ENCODE data around the gene PI16. TPM values are rescaled to one million over a fixed set of nuclear protein-coding genes. Genes with fewer than 3 reads are reported as not detected.
"Not testable (repeated sequence)": the region's sequence is repeated elsewhere in the genome, so short reads cannot be mapped to it uniquely, and the experiment has no call there.

The PI16 gene
- total RNA-seq, 1 experiment from 2014 or later = 0.17 TPM

GRCh38 chr6:36938536-36938935 lies 16.0 kb upstream of the PI16 start:
- POLR2A ChIA-PET = no interaction called here
- Mint-ChIP-seq H3K27me3 (ENCODE audit: low read depth) (peaks cover 8% of the 10 kb centered on the region; the same call in 1 of the 2 replicates), H3K4me3 (no peak overlapping the region), H3K4me1 (no peaks in the 10 kb centered on the region), H3K9me3 (peaks cover 17% of the 10 kb centered on the region), H3K27ac (no peak overlapping the region), H3K36me3 (peaks cover 4% of the 10 kb centered on the region)
- CTCF ChIA-PET = interaction anchor here (0.6 kb wide), 1 partner anchor 173 kb away, joined by 3 read pairs; no protein-coding TSS in a partner anchor
- no peak for DNase-seq (ENCODE audit: low spot score)
- TF ChIP-seq CREM (CRISPR knock-in tag; IDR thresholded peaks at IDR 0.05) = no peak
- no peak for TF ChIP-seq MXD4 (CRISPR knock-in tag; IDR thresholded peaks at IDR 0.05; ENCODE audit: borderline replicate concordance)
- TF ChIP-seq FOXK1 (CRISPR knock-in tag; IDR thresholded peaks at IDR 0.05) = no peak
- no peak for ATAC-seq

- H3K4me1 Mint-ChIP-seq; H3K4me3 Mint-ChIP-seq; H3K36me3 Mint-ChIP-seq; ATAC-seq; POLR2A ChIA-PET; DNase-seq (ENCODE audit: low spot score); H3K27me3 Mint-ChIP-seq (ENCODE audit: low read depth); H3K27ac Mint-ChIP-seq: not testable (repeated sequence)
- CTCF ChIA-PET = interaction anchor here (0.6 kb wide), 1 partner anchor 173 kb away, joined by 3 read pairs; no protein-coding TSS in a partner anchor
- peaks cover 17% of the 10 kb centered on the region for H3K9me3 Mint-ChIP-seq
These were observed 15.5 kb upstream of the PI16 start for GRCh38 chr6:36939005-36939404.

GRCh38 chr6:36940027-36940426 lies 14.5 kb upstream of the PI16 start:
- Mint-ChIP-seq H3K36me3 (peaks cover 4% of the 10 kb centered on the region), H3K27me3 (ENCODE audit: low read depth) (peaks cover 8% of the 10 kb centered on the region; the same call in 1 of the 2 replicates), H3K4me1 (no peaks in the 10 kb centered on the region), H3K27ac (no peak overlapping the region), H3K9me3 (peaks cover 17% of the 10 kb centered on the region), H3K4me3 (no peak overlapping the region)
- TF ChIP-seq ZBTB43 (CRISPR knock-in tag; IDR thresholded peaks at IDR 0.05) = no peak
- TF ChIP-seq PRRX2 (CRISPR knock-in tag; IDR thresholded peaks at IDR 0.05) = no peak
- no peak for TF ChIP-seq NR2C2 (CRISPR knock-in tag; IDR thresholded peaks at IDR 0.05)
- no peak for TF ChIP-seq ZNF396 (CRISPR knock-in tag; IDR thresholded peaks at IDR 0.05; ENCODE audit: borderline replicate concordance)
- TF ChIP-seq ETV6 (CRISPR knock-in tag; IDR thresholded peaks at IDR 0.05) = no peak
- TF ChIP-seq HMGA2 (CRISPR knock-in tag; IDR thresholded peaks at IDR 0.05) = no peak
- no peak for TF ChIP-seq CBFB (CRISPR knock-in tag; IDR thresholded peaks at IDR 0.05; ENCODE audit: low read depth)
- TF ChIP-seq ZSCAN18 (CRISPR knock-in tag; IDR thresholded peaks at IDR 0.05) = no peak
- no peak for TF ChIP-seq SMAD4 (CRISPR knock-in tag; IDR thresholded peaks at IDR 0.05)
- no peak for TF ChIP-seq ARID4B (CRISPR knock-in tag; IDR thresholded peaks at IDR 0.05; ENCODE audit: borderline replicate concordance)
- TF ChIP-seq JAZF1 (CRISPR knock-in tag; IDR thresholded peaks at IDR 0.05) = no peak
- no peak for TF ChIP-seq E2F4 (CRISPR knock-in tag; IDR thresholded peaks at IDR 0.05; ENCODE audit: borderline replicate concordance, low read depth)
- no peak for TF ChIP-seq KAT7 (CRISPR knock-in tag; IDR thresholded peaks at IDR 0.05; ENCODE audit: borderline replicate concordance)
- no peak for DNase-seq (ENCODE audit: low spot score)
- CTCF ChIA-PET = interaction anchor here (0.6 kb wide), 1 partner anchor 51 kb away, joined by 5 read pairs; no protein-coding TSS in a partner anchor
- no peak for ATAC-seq
- POLR2A ChIA-PET = no interaction called here

- DNase-seq (ENCODE audit: low spot score); H3K27me3 Mint-ChIP-seq (ENCODE audit: low read depth); H3K4me1 Mint-ChIP-seq; ATAC-seq; H3K4me3 Mint-ChIP-seq; H3K27ac Mint-ChIP-seq; CTCF ChIA-PET; H3K36me3 Mint-ChIP-seq; POLR2A ChIA-PET: not testable (repeated sequence)
- H3K9me3 Mint-ChIP-seq = peaks cover 17% of the 10 kb centered on the region
These were observed 13.0 kb upstream of the PI16 start for GRCh38 chr6:36941561-36941960.

GRCh38 chr6:36942329-36942728 lies 12.2 kb upstream of the PI16 start:
- POLR2A ChIA-PET; DNase-seq (ENCODE audit: low spot score); H3K4me3 Mint-ChIP-seq; H3K4me1 Mint-ChIP-seq; H3K36me3 Mint-ChIP-seq; CTCF ChIA-PET; ATAC-seq; H3K27ac Mint-ChIP-seq; H3K27me3 Mint-ChIP-seq (ENCODE audit: low read depth): not testable (repeated sequence)
- peaks cover 17% of the 10 kb centered on the region for H3K9me3 Mint-ChIP-seq
